ENCODE data around the gene TMEM165.
A peak's percentile ranks its signal among the peaks of the same experiment; 100 is the strongest.

Gene TMEM165

DNA sequence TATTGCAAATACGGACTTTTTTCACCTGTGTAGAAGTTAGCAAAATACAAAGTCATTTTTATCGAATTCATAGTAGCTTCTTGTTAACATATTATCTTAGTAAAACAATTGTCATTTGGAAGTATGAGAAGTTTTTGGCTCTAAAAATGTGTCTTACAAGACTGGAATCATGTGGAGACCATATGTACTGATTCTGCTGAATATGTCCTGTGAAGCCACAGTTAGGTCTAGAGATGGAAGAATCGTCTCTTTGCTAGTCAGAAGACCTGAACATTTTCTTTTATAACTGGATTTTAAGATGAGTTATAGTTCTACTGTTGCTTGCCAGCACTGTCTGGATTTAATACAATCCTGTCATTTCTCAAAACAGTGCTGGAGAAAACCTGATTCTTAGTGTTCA is 29.0 kb downstream of the TMEM165 start:
- peaks cover 45 to 86% (median 75%) of the 10 kb centered on the region in 5 donors for H3K36me3 ChIP-seq (ENCODE audit: control insufficient read depth in 5 of 5, insufficient read depth in 5 of 5, low read length in 5 of 5)
- no peak overlapping the region for H3K27ac ChIP-seq (ENCODE audit: low read depth, low read length)
- no peaks in the 10 kb centered on the region for H3K9me3 ChIP-seq (ENCODE audit: control insufficient read depth in 5 of 5, low read length in 5 of 5)
- peak overlapping the region in 1 of 5 donors; percentile 51 for H3K9ac ChIP-seq (ENCODE audit: low read length in 5 of 5)
- peaks cover 0 to 5% (median 0%) of the 10 kb centered on the region in 5 donors for H3K4me1 ChIP-seq (ENCODE audit: control insufficient read depth in 5 of 5, insufficient read depth in 5 of 5, low read length in 5 of 5)
- no peak overlapping the region for H3K4me3 ChIP-seq (ENCODE audit: low read depth in 1 of 5, low read length in 5 of 5)
- H3K27me3 ChIP-seq (ENCODE audit: control insufficient read depth in 5 of 5, insufficient read depth in 4 of 5, low read length in 5 of 5) = no peaks in the 10 kb centered on the region

DNA sequence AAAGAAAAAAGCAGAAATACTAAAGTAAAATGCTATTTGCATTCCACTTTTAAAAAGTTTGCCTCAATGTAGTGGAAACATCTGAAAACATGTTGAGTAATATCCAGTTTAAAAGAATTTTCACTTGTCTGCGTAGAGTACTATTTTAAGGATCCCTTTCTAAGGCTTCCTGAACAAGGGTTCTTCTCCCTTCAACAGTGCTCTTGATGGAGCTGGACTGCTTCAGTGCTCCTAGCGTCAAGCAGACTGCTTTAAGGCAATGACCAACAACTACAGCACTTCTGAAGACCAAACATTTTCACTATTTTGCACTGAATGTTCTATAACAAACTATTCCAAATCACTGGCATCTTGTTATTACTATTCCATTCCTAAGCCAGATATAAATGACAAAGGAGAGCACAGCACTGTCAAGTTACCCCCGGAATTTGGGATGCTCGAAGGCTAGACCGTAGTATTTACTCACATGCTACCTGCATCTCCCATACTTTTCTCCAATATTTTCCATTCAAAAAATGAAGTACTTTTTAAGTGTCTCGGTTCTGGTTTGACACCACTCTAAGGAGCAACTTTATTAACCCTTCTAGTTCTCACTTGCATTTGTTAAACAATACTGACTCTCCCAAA is 36.1 kb downstream of the TMEM165 start:
- no peaks in the 10 kb centered on the region for H3K9me3 ChIP-seq (ENCODE audit: control insufficient read depth in 5 of 5, low read length in 5 of 5)
- no peak overlapping the region for H3K9ac ChIP-seq (ENCODE audit: low read length in 5 of 5)
- H3K36me3 ChIP-seq (ENCODE audit: control insufficient read depth in 5 of 5, insufficient read depth in 5 of 5, low read length in 5 of 5) = peaks cover 41 to 79% (median 57%) of the 10 kb centered on the region in 5 donors
- no peak overlapping the region for H3K27ac ChIP-seq (ENCODE audit: low read depth, low read length)
- no peak overlapping the region for H3K4me3 ChIP-seq (ENCODE audit: low read depth in 1 of 5, low read length in 5 of 5)
- no peaks in the 10 kb centered on the region for H3K27me3 ChIP-seq (ENCODE audit: control insufficient read depth in 5 of 5, insufficient read depth in 4 of 5, low read length in 5 of 5)
- H3K4me1 ChIP-seq (ENCODE audit: control insufficient read depth in 5 of 5, insufficient read depth in 5 of 5, low read length in 5 of 5) = no peaks in the 10 kb centered on the region

- Histone ChIP-seq H3K36me3 (ENCODE audit: control insufficient read depth in 5 of 5, insufficient read depth in 5 of 5, low read length in 5 of 5) (peaks cover 24 to 65% (median 50%) of the 10 kb centered on the region in 5 donors), H3K27me3 (ENCODE audit: control insufficient read depth in 5 of 5, insufficient read depth in 4 of 5, low read length in 5 of 5) (no peaks in the 10 kb centered on the region), H3K9ac (ENCODE audit: low read length in 5 of 5) (peak overlapping the region in 1 of 5 donors; percentile 38), H3K9me3 (ENCODE audit: control insufficient read depth in 5 of 5, low read length in 5 of 5) (no peaks in the 10 kb centered on the region), H3K4me3 (ENCODE audit: low read depth in 1 of 5, low read length in 5 of 5) (no peak overlapping the region), H3K4me1 (ENCODE audit: control insufficient read depth in 5 of 5, insufficient read depth in 5 of 5, low read length in 5 of 5) (no peaks in the 10 kb centered on the region), H3K27ac (ENCODE audit: low read depth, low read length) (peak overlapping the region; percentile 19)
Observed at GRCh38 chr4:55435141-55435841, 39.5 kb downstream of the TMEM165 start.

DNA sequence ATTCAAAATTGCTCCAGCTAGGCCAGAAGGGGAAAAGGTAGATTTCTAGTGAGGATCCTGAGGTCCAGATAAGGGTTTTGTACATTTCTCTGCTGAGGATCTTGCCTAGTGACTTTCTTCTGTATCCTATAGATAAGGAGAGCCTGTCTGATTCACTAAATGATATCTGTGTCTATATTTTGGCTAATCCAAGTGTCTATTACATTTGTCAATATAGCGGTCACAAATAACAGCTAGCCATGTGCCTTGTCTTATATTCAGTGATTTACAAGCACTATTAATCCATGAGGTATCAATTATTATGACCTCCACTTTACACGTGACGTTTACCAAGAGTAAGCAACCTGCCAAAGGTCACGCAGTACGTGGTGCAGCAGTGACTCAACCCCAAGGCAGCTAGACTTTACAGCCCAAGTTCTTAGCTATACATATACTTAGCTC is 41.6 kb downstream of the TMEM165 start:
- H3K36me3 ChIP-seq (ENCODE audit: control insufficient read depth in 5 of 5, insufficient read depth in 5 of 5, low read length in 5 of 5) = peaks cover 29 to 66% (median 46%) of the 10 kb centered on the region in 5 donors
- no peak overlapping the region for H3K4me3 ChIP-seq (ENCODE audit: low read depth in 1 of 5, low read length in 5 of 5)
- H3K4me1 ChIP-seq (ENCODE audit: control insufficient read depth in 5 of 5, insufficient read depth in 5 of 5, low read length in 5 of 5) = no peaks in the 10 kb centered on the region
- no peak overlapping the region for H3K27ac ChIP-seq (ENCODE audit: low read depth, low read length)
- no peaks in the 10 kb centered on the region for H3K27me3 ChIP-seq (ENCODE audit: control insufficient read depth in 5 of 5, insufficient read depth in 4 of 5, low read length in 5 of 5)
- H3K9me3 ChIP-seq (ENCODE audit: control insufficient read depth in 5 of 5, low read length in 5 of 5) = no peaks in the 10 kb centered on the region
- H3K9ac ChIP-seq (ENCODE audit: low read length in 5 of 5) = no peak overlapping the region

DNA sequence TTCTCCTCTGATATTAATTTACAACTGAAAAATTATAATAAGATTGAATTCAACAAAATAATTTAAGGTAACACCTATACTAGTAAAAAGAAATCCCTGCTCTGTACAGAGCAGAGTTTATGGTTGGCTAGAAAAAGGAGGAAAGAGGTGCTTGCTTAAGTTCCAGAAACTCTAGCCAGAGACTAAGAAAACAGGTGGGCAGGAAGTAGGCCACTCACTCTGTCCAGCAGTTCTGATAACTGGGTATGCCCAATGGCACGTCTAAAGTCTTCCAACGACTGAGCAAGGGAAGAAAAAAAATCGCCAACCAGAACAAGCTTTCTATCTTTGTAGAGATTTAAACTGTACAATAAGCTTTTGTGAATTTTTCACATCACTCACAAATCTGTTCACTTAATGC is 42.1 kb downstream of the TMEM165 start:
- no peak overlapping the region for H3K9ac ChIP-seq (ENCODE audit: low read length in 5 of 5)
- no peak overlapping the region for H3K27ac ChIP-seq (ENCODE audit: low read depth, low read length)
- H3K4me3 ChIP-seq (ENCODE audit: low read depth in 1 of 5, low read length in 5 of 5) = no peak overlapping the region
- no peaks in the 10 kb centered on the region for H3K27me3 ChIP-seq (ENCODE audit: control insufficient read depth in 5 of 5, insufficient read depth in 4 of 5, low read length in 5 of 5)
- peaks cover 31 to 67% (median 45%) of the 10 kb centered on the region in 5 donors for H3K36me3 ChIP-seq (ENCODE audit: control insufficient read depth in 5 of 5, insufficient read depth in 5 of 5, low read length in 5 of 5)
- H3K4me1 ChIP-seq (ENCODE audit: control insufficient read depth in 5 of 5, insufficient read depth in 5 of 5, low read length in 5 of 5) = no peaks in the 10 kb centered on the region
- H3K9me3 ChIP-seq (ENCODE audit: control insufficient read depth in 5 of 5, low read length in 5 of 5) = no peaks in the 10 kb centered on the region

DNA sequence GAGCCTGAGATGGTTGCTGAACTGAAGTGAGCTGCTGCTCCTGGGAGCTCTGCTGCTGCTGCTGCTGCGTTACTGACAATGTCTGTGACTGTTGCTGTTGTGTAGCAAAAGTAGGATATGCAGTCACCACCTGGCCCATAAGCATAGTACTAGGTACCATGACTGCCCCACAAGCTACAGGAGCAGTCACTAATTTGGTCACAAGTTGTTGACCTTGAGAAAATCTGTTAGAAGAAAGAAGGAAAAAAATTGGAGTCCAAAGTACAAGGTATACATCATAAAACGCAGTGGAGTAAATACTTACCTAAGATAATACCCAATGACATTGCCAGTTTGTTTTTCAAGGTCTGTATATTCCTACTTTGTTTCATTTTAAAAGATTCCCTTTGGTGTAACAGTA is 42.6 kb downstream of the TMEM165 start:
- no peak overlapping the region for H3K27ac ChIP-seq (ENCODE audit: low read depth, low read length)
- H3K4me1 ChIP-seq (ENCODE audit: control insufficient read depth in 5 of 5, insufficient read depth in 5 of 5, low read length in 5 of 5) = no peaks in the 10 kb centered on the region
- H3K27me3 ChIP-seq (ENCODE audit: control insufficient read depth in 5 of 5, insufficient read depth in 4 of 5, low read length in 5 of 5) = no peaks in the 10 kb centered on the region
- H3K36me3 ChIP-seq (ENCODE audit: control insufficient read depth in 5 of 5, insufficient read depth in 5 of 5, low read length in 5 of 5) = peaks cover 30 to 64% (median 43%) of the 10 kb centered on the region in 5 donors
- no peak overlapping the region for H3K9ac ChIP-seq (ENCODE audit: low read length in 5 of 5)
- H3K4me3 ChIP-seq (ENCODE audit: low read depth in 1 of 5, low read length in 5 of 5) = no peak overlapping the region
- no peaks in the 10 kb centered on the region for H3K9me3 ChIP-seq (ENCODE audit: control insufficient read depth in 5 of 5, low read length in 5 of 5)

DNA sequence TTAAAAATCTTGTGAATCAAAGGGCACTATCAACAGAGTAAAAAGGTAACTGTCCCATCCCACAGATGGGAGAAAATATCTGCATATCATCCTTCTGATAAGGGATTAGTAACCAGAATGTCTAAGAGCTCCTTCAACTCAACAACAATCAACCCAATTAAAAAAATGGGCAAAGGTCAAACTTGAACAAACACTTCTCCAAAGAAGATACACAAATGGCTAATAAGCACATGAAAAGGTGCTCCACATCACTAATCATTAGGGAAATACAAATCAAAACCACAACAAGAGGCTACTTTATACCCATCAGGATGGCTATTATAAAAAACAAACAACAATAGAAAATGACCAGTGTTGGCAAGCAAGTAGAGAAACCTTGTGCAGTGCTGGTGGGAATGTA is 43.3 kb downstream of the TMEM165 start:
- H3K36me3 ChIP-seq (ENCODE audit: control insufficient read depth in 5 of 5, insufficient read depth in 5 of 5, low read length in 5 of 5) = peaks cover 28 to 68% (median 46%) of the 10 kb centered on the region in 5 donors
- no peaks in the 10 kb centered on the region for H3K27me3 ChIP-seq (ENCODE audit: control insufficient read depth in 5 of 5, insufficient read depth in 4 of 5, low read length in 5 of 5)
- no peaks in the 10 kb centered on the region for H3K9me3 ChIP-seq (ENCODE audit: control insufficient read depth in 5 of 5, low read length in 5 of 5)
- no peak overlapping the region for H3K4me3 ChIP-seq (ENCODE audit: low read depth in 1 of 5, low read length in 5 of 5)
- no peak overlapping the region for H3K27ac ChIP-seq (ENCODE audit: low read depth, low read length)
- H3K4me1 ChIP-seq (ENCODE audit: control insufficient read depth in 5 of 5, insufficient read depth in 5 of 5, low read length in 5 of 5) = no peaks in the 10 kb centered on the region
- H3K9ac ChIP-seq (ENCODE audit: low read length in 5 of 5) = no peak overlapping the region

- Histone ChIP-seq H3K27me3 (ENCODE audit: control insufficient read depth in 5 of 5, insufficient read depth in 4 of 5, low read length in 5 of 5) (no peaks in the 10 kb centered on the region), H3K9ac (ENCODE audit: low read length in 5 of 5) (no peak overlapping the region), H3K4me1 (ENCODE audit: control insufficient read depth in 5 of 5, insufficient read depth in 5 of 5, low read length in 5 of 5) (no peaks in the 10 kb centered on the region), H3K36me3 (ENCODE audit: control insufficient read depth in 5 of 5, insufficient read depth in 5 of 5, low read length in 5 of 5) (peaks cover 22 to 59% (median 43%) of the 10 kb centered on the region in 5 donors), H3K27ac (ENCODE audit: low read depth, low read length) (no peak overlapping the region), H3K4me3 (ENCODE audit: low read depth in 1 of 5, low read length in 5 of 5) (no peak overlapping the region), H3K9me3 (ENCODE audit: control insufficient read depth in 5 of 5, low read length in 5 of 5) (no peaks in the 10 kb centered on the region)
Observed at GRCh38 chr4:55440786-55441185, 45.0 kb downstream of the TMEM165 start.

DNA sequence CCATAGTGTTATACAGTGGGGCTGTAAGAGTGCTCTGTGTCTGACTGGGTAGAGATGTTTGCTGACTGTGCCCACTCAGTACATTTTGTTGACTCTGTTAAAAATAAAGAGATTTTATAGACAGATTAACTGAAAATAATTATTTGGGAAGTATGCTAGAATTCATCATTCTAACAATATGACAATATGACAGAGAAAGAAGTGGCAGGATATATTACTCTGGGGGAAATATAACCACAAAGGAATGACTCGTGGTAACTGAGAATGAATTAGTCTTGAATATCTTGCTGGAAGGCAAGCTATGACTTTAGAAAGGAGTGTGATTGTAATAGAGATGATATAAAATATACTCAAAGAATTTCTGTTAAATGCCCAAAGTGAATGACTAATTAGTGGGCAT is 46.8 kb downstream of the TMEM165 start:
- H3K27me3 ChIP-seq (ENCODE audit: control insufficient read depth in 5 of 5, insufficient read depth in 4 of 5, low read length in 5 of 5) = no peaks in the 10 kb centered on the region

DNA sequence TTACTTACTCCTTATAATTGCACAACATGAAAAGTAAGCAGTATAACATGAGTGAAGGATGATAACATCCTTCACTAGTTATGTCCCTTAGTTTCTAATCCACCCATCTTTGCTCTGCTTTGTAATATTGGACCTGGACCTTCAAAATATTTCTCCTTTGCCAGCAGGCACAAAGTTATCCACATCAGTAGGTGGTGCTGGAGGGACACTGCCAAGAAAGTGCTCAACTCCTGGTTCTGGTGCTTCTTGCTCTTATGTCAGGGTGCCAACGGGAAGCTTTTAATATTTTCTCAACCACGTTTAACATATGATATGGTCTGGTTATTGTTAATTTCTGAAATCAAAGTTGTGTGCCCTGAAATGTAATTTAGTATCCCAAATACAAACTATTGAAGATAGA is 49.1 kb downstream of the TMEM165 start:
- H3K9me3 ChIP-seq (ENCODE audit: control insufficient read depth in 5 of 5, low read length in 5 of 5) = no peaks in the 10 kb centered on the region
- H3K27me3 ChIP-seq (ENCODE audit: control insufficient read depth in 5 of 5, insufficient read depth in 4 of 5, low read length in 5 of 5) = no peaks in the 10 kb centered on the region
- no peak overlapping the region for H3K9ac ChIP-seq (ENCODE audit: low read length in 5 of 5)
- H3K36me3 ChIP-seq (ENCODE audit: control insufficient read depth in 5 of 5, insufficient read depth in 5 of 5, low read length in 5 of 5) = peaks cover 29 to 52% (median 42%) of the 10 kb centered on the region in 5 donors
- no peaks in the 10 kb centered on the region for H3K4me1 ChIP-seq (ENCODE audit: control insufficient read depth in 5 of 5, insufficient read depth in 5 of 5, low read length in 5 of 5)
- H3K27ac ChIP-seq (ENCODE audit: low read depth, low read length) = no peak overlapping the region
- no peak overlapping the region for H3K4me3 ChIP-seq (ENCODE audit: low read depth in 1 of 5, low read length in 5 of 5)

More for the DNA sequence above, 46.8 kb downstream of the TMEM165 start:
- Histone ChIP-seq H3K9me3 (ENCODE audit: control insufficient read depth in 5 of 5, low read length in 5 of 5) (no peaks in the 10 kb centered on the region), H3K4me3 (ENCODE audit: low read depth in 1 of 5, low read length in 5 of 5) (no peak overlapping the region), H3K36me3 (ENCODE audit: control insufficient read depth in 5 of 5, insufficient read depth in 5 of 5, low read length in 5 of 5) (peaks cover 18 to 44% (median 37%) of the 10 kb centered on the region in 5 donors), H3K4me1 (ENCODE audit: control insufficient read depth in 5 of 5, insufficient read depth in 5 of 5, low read length in 5 of 5) (no peaks in the 10 kb centered on the region), H3K9ac (ENCODE audit: low read length in 5 of 5) (no peak overlapping the region), H3K27ac (ENCODE audit: low read depth, low read length) (no peak overlapping the region)
